HG03196 (cell line): Measurements from ENCODE around the gene RPS17.

Source experiments
- ATAC-seq: cut with Tn5 transposase; IDR thresholded peaks from one replicate; pipeline ENCODE4 v1.9.1; 2021; ENCODE audit not compliant: unreplicated experiment

Gene RPS17

DNA sequence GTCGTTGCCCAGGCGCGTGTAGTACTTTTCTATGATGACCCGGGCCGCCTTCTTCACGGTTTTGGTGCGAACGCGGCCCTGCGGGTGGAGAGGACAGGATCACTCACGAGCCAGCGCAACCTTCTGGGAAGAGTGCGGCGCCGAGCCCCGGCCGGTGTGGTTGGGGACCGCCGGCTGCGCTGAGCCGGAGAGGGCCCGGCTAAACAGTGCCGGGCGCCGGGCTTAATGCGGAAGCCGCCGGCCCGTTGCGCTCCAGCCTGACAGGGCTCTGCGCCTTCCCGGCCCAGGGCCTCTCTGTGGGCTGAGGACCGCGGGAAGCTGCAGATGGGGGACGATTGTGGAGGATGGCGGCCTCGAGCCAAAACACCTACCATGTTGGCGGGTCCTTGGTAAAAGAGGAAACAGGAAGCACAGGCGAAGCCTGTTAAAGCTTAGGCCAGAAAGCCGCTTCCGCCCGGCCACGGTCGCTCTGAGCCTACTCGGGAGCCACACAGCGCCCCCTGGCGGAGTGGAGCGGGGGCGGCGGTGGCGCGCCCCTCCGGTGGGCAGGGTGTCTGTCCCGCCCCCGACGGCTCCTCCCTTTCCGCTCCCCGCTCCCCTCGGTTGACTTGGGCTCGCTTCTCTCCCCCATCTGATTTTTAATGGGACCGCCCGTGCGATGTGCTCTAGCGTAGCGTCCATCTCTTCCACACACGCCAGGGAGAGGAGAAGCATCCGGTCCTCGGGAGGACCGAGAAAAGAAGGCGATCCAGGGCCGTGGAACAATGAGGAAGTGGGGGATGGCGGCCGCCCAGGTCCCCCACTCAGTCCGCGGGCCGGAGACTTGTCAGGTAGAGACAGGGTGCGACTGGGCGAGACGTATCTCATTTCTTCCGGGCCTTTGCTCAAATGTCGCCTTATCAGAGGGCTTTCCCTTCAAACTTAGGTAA lies at the start of gene RPS17:
Gene RPS17 (minus strand): TSS at position 403 of the 929 bp plus-strand sequence. CDS start 29 bp downstream, at position 374.
- peak; percentile 94 for ATAC-seq

DNA sequence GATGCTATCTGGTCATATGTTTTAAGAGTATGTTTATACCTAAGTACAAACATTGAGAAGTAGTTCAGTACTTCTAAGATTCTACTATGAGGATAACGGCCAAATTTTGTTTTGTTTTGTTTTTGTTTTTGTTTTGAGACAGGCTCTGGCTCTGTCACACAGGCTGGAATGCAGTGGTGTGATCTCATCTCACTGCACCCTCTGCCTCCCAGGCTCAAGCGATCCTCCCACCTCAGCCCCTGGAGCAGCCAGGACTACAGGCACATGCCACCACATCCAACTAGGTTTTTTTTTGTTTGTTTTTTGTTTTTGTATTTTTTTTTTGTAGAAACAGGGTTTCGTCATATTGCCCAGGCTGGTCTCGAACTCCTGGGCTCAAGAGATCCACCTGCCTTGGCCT lies 47.5 kb upstream of the RPS17 start:
- ATAC-seq = no peak

DNA sequence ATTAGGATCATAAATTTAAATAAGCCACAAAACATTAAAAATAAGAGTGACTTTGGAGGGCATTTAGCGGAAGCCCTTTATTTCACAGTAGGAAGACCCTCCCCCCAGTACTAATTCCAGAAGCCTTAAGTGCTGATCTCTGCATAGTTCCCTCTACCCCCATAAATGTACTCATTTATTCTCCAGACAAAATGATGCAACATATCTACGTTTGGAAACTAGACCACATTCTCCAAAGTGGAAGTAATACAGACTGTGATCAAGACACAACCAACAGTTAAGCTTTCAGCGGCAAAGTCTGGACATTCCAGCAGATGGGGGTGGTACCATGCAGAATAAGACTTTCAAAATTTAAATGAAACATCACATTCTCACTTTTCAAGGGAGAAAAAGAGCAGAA lies 44.8 kb upstream of the RPS17 start:
- ATAC-seq = no peak

DNA sequence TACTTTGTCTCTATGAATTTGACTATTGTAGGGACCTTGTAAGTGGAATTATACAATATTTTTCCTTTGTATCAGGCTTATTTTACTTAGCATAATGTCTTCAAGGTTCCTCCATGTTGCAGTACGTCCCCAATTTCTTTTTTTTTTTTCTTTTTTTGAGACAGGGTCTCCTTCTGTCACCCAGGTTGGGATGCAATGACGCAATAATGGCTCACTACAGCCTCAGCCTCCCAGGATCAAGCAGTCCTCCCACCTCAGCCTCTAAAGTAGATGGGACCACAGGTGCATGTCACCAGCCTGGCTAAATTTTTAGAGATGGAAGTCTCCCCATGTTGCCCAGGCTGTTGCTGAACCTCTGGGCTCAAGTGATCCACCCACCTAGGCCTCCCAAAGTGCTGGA lies 40.5 kb upstream of the RPS17 start:
- ATAC-seq = no peak

DNA sequence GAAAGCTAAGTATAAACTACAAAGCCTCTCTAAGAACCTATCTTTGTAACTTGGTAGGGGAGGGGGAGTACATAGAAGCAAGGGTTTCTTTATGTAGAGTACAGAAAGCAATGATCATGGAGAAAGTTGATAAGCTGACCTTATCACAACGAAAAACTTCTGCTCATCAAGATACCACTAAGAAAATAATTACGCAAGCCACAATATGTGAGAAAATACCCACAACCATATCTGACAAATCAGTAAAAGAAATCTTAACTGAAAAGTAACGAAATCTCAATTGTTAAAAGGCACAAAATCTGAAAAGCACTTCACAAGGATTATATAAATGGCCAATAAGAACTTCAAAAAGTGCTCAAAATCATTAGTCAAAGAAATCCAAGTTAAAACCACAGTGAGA lies 35.1 kb upstream of the RPS17 start:
- ATAC-seq = no peak

DNA sequence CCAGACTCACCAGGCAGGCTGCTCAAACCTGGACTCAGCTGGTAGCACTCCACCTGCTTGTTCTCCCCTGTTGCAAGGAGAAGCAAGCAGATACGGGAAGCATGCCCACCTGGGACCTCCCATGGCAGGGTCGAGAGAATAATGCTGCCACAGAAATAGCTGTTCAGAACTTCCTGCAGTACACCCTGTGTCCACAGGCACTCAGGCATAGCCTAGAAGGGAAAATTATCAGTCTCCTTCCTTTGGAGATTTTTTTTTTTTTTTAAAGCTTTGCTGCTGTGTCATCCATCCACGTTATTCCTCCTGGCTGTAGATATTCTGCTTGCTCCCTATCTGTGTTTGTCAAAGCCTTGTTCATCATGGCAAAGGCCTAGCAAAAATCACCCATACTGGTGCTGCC lies 32.7 kb upstream of the RPS17 start:
- ATAC-seq = no peak

DNA sequence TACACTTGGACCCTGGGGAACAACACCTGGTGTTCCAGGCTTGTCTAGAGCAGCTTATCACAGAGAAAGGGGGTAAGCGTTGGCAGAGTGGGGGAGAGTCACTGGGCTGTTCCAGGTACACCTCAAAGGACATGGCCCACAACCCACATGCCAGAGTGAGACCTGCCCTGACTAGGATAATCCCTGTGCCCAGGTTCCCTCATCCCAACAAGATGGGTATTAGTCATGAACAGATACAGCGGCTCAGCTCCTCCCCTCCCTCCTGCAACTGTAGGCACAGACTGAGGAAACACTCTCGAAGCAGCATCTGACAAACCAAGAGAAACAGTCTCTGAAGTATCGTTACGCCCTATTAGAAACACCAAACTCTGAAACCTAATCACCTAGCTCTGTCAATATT lies 32.1 kb upstream of the RPS17 start:
- no peak for ATAC-seq

DNA sequence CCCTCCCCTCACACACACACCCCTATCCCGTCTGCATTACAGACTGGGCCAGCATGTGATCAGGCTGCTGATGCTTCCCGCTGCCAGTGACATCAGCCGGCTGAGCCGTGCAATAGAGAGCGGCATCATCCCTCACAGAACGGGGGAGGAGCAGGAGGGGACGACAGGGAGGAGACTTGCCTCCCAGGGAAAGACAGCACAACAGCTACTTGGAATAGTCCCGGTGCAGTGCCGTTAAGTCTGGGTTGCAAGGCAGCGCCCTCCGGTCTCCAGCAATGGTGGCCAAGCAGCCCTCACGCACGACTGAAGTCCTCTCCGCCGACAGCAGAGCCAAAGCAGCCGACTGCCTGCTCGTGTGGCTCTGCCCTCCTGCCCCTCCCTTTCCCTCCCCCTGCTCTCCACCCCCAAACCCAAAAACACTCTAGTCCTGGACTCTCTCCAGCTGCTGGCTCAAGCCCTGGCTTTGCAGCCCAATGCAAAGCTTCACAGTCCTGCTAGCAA lies 31.5 kb upstream of the RPS17 start:
- ATAC-seq = no peak

DNA sequence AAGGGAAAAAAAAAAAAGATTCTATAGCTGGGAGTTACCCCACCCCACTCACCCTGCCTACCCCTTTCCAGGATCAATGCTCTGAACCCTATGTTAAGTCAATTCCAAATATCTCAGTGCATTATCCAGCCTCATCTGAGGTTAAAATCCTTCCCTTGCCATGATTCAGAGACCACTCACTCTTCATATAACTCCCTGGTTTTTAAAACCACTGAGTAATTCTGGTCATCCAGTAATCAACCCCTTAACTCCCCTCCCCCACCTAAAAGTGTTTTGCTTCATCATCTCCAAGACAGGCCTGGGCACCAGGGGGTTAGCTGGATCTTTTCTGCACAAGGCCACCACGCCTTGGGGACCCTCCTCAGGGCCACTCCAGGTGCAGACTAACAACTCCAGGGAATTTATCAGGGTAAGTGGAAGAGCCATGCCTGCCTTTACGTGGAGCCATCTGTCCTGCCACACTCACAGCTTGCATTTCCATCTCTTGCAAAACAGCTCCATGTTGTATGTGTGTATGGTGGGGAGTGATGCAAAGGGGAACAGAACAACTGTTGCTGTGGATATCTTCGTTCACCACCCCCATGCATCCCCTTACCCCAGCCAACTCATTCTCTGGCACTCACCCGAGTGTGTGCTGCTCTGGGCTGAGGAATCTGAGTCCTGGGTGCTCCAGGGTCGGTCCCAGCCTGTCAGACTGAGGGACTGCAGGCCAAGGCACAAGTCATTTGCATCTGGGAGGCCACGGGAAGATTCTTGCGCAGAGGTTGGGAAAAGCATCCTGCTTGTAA lies 30.7 kb upstream of the RPS17 start:
- no peak for ATAC-seq

DNA sequence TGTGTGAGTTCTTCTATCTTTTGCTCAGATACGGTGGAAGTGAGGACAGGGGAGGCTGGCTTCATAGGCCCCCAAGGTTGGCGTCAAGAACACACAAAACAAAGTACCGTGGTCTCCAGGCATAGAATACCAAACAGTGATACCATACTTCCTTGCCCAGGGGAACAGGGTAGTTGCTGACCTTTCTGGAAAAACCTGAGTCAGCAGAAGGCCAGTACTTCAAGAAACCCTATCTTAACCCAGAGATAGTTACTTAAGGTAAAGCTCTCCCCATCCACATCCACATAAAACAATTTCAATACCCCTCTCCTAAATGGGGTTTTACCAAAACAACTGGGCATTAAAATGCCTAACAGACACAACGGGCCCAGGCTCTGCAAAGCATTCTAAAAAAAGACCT lies 29.6 kb upstream of the RPS17 start:
- no peak for ATAC-seq

DNA sequence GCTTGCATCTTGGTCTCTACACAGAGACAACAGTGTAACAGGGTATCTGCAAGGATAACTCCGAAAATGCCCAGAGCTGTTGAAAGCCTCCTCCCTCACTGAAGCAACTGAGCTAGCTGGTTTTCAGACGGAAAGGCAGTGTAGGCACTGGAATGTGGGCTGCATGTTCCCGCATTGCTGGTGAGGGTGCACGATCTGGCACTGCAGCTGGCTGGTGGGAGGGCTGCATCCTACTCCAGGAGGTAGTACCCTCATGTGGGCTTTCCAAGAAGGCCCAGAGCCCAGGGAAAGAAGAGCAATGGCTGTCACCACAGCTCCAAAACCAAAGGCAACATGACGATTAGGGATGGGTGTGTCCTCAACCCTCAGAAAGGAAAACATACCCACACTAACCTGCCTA lies 28.7 kb upstream of the RPS17 start:
- no peak for ATAC-seq

DNA sequence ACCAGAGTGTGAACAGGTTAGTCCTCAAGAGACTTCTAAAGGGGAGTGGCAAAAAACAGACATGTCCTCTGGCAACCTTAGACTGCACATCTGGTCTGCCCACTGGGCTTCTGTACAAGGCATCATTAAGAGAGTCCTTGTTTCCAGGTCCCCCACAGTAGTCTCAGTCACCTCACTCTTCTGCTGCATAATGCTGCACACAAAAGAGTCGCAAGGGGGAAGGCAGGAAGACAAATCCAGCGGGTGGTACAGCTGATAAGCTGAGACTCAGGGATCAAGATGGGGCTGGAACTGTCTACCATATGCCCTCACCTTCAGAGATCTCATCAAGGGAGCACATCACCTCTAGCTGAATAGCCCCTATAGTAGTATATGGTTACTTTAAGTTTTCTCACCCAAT lies 27.4 kb upstream of the RPS17 start:
- ATAC-seq = no peak

DNA sequence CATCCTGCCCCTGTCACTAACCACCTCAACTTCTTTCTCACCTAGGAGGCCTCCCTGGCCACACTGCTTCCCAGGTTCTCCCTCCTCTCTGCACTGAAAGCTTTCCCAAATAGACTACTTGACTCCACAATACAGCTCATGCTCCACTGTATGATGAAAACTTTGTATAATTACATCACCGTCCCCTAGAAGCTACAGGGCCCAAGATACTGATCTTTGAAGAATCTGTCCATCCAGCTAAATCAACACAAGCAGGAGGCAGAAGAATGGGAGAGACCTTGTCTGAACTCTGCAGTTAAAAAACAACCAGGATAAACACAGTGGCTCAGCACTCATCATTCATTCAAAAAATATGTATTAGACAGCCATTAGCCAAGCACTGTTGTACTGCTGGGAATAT lies 26.4 kb upstream of the RPS17 start:
- no peak for ATAC-seq

DNA sequence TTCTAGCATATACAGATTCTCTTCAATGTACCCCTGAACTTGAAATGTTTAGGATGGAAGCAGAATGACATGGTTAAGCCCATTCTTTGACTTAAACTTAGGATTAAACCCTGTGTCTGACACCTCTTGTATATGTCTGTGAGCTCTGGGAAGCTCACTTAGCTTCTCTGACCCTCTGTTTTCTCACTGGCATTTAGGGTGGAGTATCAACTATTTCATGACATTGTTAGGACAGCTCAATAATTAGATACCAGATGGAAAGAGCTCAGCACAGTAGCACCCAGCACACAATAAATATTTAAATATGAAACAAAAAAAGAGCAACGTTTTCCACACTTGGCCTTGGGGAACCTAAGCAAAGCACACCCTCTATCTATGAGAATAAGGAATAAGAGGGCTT lies 18.2 kb upstream of the RPS17 start:
- no peak for ATAC-seq

DNA sequence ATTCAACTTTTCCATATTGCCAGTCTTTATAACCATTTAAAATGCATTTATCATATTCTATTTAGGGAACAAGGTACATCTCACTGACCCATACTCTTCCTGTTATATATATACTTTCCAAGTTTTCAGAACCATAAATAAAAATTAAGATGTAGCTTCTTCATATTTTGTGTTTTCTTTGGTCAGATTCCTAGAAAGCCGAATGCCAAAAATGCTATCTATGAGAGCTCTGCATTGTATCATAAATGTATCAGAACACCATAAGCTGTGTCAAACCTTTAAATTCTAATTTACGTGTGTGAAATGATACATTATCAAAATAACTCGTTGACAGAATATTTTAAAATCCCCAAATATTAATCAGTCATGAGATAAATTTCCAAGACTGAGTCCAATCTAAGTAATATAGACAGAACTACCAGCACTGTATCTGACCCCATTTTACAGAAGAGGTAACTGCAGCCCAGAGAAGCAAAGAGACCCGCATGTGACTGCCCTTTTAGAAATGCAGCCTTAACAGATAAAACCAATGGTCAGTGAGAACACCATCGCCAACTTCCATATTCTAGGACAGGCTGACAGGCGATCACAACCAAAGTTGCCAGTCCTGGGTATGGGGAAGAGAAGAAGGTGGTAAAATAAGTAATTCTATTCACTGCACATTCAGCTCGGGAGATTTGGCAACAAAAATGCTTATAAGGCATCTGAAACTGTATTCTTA lies 16.2 kb upstream of the RPS17 start:
- no peak for ATAC-seq

DNA sequence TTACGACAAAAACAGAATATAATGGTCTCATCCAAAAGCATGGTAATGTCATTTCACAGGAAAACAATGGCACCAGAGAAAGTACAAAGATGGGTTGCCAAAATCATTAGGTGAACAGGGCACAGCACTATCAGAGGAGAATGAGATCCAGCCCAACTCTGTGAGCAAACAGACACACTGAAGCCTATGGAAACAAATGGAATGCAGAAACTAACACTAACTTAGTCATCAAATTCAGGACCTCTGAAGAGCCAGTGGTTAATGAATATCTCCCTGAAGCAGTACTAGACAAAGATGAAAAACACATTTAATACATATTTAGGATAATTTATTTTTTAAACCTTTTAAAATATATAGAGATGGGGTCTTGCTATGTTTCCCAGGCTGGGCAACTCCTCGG lies 14.6 kb upstream of the RPS17 start:
- ATAC-seq = no peak

DNA sequence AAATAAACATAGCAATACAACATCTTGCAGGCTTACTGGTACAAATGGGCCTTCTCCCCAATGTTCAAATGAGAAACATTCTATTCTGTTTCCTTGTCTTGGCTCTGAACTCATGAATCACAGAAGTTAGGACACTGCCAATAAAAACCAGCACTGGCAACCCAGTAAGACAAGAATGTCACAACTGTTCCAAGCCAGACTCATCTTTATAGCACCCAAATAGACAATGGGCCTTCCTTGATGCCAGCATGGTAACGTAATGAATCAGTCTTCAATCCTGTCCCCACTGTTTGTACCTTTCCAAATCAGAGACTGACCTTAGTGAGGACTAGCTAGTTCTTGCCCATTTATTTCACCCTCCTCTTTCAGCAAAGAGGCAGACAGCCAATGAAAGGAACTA lies 14.1 kb upstream of the RPS17 start:
- ATAC-seq = no peak

DNA sequence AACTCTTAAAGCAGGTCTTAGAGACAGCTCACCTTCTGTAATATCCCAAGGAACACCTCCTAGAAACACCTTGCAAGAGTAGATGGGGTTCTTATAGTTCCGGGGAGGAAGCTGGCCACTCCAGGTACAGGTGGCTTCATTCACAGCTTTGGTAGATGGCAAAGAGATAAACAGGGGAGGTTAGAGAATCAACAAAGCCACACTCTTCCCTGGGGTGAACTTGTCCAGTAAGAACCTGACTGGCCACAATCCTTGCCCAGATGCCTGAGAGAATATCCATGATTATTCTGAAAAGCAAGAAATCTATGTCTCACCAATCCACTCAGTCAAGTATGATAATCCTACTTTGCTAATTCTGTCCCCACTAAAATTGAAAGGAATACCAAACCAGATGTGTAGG lies 13.6 kb upstream of the RPS17 start:
- ATAC-seq = no peak

DNA sequence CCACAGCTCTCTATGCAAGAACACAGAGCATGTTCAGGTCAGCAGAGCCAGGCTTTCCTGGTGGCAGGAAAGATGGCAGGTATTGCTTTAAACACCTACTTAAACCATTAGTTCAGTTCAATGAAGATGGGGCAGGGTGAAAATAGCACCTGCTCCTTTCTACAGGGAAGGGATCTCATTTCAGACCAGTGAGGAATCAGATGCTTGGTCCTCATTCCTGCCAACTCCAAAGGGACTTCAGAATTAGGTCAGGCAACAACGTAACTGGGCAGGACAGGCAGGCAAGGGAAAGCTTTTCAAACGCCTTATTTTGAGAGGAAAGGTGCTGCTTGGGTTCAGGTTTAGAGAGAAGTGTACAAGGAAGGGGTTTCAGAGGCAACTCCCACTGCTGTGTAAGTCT lies 12.6 kb upstream of the RPS17 start:
- ATAC-seq = no peak

DNA sequence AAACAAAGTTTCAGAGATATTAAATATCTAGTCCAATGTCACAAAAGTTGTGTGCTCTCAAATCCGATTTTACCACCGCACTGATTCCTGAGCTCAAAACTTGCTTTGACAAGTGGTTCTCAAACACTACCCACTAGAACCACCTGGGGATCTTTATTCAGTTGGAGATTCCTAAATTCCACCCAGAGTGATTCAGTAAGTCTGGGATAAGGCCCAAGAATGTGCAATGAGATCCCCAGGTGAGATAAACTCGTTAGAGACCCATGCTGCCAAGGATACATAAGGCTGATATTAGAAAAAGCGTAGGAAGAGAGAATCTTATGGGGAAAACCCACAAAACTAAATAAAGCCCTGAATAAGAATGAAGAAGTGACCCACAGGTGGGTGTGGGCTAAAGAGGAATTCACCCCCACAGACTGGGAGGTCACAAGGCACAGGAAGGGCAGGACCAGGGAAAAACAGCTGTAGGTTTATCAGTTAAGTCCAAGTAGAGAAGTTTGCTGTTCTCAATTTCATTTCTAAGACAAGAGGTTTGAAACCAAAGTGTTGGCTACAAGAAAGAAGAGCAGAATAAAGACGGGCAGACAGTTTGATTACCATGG lies 11.5 kb upstream of the RPS17 start:
- ATAC-seq = no peak

DNA sequence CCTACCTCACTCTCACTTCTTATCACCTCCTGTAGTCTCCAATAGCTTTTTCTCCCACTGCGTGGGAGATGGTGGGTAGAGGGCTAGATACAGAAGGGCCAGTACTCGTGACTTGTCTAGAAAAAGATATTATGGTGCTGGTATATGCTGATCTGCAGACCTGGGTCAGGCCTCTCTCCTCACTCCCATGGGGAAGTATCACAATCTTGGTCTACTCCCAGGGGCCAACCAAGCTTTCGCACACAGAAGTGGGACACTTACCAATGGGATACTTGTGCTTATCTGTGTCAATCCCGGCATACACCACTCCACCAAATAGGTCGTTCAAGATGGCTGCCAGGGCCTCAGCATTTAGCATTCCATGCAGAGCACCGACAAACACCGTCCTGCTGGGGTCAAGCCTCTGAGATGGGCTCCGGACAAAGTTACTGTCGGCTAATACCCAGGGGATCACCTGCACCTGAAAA lies 9.0 kb upstream of the RPS17 start:
- ATAC-seq = no peak
